Uterus (tissue), 2 donors: ENCODE data around the gene MTHFD1.

Source experiments
- POLR2A ChIP-seq, 2 donors: fragments of 450-650 bp; IDR thresholded peaks; one replicate each; pipeline ENCODE4 v1.6.1; 2016; ENCODE audit warnings: antibody characterized with exemption in 2 of 2, mild to moderate bottlenecking in 1 of 2, moderate library complexity in 1 of 2
- TF ChIP-seq, protein P1 (sequence below), 4 experiments: fragments of 200-600 bp in 2 of 4; fragments of 450-650 bp in 2 of 4; sonication (generic) in 2 of 4; IDR thresholded peaks; one replicate each; pipeline ENCODE4 v1.5.1; 2016 to 2019; ENCODE audit warnings: antibody characterized with exemption in 4 of 4, mild to moderate bottlenecking in 2 of 4, moderate library complexity in 1 of 4

DNA sequence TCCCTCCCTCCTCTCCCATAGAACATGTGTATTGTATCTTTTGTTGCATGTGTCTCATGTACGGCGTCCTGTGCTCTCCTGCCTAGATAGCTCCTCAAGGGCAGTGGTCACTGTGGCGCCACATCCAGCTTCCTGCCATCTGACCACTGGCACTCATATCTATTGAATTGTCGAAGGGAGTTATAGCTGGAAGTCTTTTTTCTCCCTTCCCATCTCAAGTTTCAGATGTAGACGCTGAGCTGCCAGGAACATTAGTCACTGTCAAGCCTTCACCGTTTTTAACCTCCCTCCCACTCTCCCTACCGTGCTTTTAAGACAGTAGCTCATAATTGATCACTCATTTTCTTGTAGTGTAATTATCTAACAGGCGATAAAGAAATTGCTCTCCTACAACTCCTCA, 33.0 kb downstream of the MTHFD1 start:
- TF ChIP-seq, protein P1, sequence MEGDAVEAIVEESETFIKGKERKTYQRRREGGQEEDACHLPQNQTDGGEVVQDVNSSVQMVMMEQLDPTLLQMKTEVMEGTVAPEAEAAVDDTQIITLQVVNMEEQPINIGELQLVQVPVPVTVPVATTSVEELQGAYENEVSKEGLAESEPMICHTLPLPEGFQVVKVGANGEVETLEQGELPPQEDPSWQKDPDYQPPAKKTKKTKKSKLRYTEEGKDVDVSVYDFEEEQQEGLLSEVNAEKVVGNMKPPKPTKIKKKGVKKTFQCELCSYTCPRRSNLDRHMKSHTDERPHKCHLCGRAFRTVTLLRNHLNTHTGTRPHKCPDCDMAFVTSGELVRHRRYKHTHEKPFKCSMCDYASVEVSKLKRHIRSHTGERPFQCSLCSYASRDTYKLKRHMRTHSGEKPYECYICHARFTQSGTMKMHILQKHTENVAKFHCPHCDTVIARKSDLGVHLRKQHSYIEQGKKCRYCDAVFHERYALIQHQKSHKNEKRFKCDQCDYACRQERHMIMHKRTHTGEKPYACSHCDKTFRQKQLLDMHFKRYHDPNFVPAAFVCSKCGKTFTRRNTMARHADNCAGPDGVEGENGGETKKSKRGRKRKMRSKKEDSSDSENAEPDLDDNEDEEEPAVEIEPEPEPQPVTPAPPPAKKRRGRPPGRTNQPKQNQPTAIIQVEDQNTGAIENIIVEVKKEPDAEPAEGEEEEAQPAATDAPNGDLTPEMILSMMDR (IDR thresholded peaks at IDR 0.05): no peak
- TF ChIP-seq POLR2A (IDR thresholded peaks at IDR 0.05): no peak
